ENCODE measurements around the gene DNAAF5.
"Not testable (repeated sequence)": the region's sequence is repeated elsewhere in the genome, so short reads cannot be mapped to it uniquely, and the experiment has no call there.

DNAAF5 gene

GRCh38 chr7:801940-802381 is 75.5 kb downstream of the DNAAF5 start:
- Histone ChIP-seq H3K4me1 (ENCODE audit: control insufficient read depth, insufficient read depth, low read depth, low read length) (peaks cover 8% of the 10 kb centered on the region), H3K14ac (ENCODE audit: low read length in 2 of 2) (no peak overlapping the region), H3K9me3 (ENCODE audit: control insufficient read depth, low read length) (no peaks in the 10 kb centered on the region)

GRCh38 chr7:802500-803242 is 76.2 kb downstream of the DNAAF5 start:
- no peak overlapping the region for H2AFZ ChIP-seq (ENCODE audit: low read depth, low read length)
- H3K14ac ChIP-seq (ENCODE audit: low read length in 2 of 2): no peak overlapping the region
- DNase-seq: no peak
- no peak overlapping the region for H3K4me3 ChIP-seq (ENCODE audit: insufficient read depth in 1 of 2, low read depth in 1 of 2, low read length in 2 of 2)
- no peak overlapping the region for H2AK5ac ChIP-seq (ENCODE audit: low read length, severe bottlenecking)
- 88% methylated on average over 18 of the region's 18 CpGs for WGBS
- H4K8ac ChIP-seq (ENCODE audit: low read length): no peak overlapping the region
- no peaks in the 10 kb centered on the region for H3K9me3 ChIP-seq (ENCODE audit: control insufficient read depth, low read length)
- H2BK12ac ChIP-seq (ENCODE audit: low read length in 2 of 2): peak overlapping the region in 1 of 2 experiments; percentile 42
- H3K79me1 ChIP-seq (replicated peaks; ENCODE audit: low read length, poor library complexity, severe bottlenecking): no peaks in the 10 kb centered on the region
- no peak overlapping the region for H3K18ac ChIP-seq (ENCODE audit: low read depth in 1 of 2, low read length in 2 of 2)
- H3K36me3 ChIP-seq (ENCODE audit: control insufficient read depth in 1 of 2, insufficient read depth in 2 of 2, low read depth in 1 of 2, low read length in 2 of 2): peaks cover 0 to 9% of the 10 kb centered on the region in 2 experiments
- H3K27me3 ChIP-seq (ENCODE audit: control insufficient read depth in 1 of 2, insufficient read depth in 1 of 2, low read length in 2 of 2): no peaks in the 10 kb centered on the region
- H2BK15ac ChIP-seq (ENCODE audit: low read depth, poor library complexity, severe bottlenecking): no peak overlapping the region
- no peak overlapping the region for H3K23ac ChIP-seq (ENCODE audit: low read length in 2 of 2)
- H3K4ac ChIP-seq (ENCODE audit: low read depth in 1 of 2, low read length in 2 of 2): no peak overlapping the region
- no peak overlapping the region for H3K4me2 ChIP-seq (ENCODE audit: low read length, poor library complexity, severe bottlenecking)
- H3K9ac ChIP-seq (ENCODE audit: low read length): no peak overlapping the region
- no peak overlapping the region for H3K27ac ChIP-seq (ENCODE audit: low read length, poor library complexity, severe bottlenecking)
- H4K91ac ChIP-seq (ENCODE audit: low read length): peak overlapping the region; percentile 52
- peaks cover 8% of the 10 kb centered on the region for H3K4me1 ChIP-seq (ENCODE audit: control insufficient read depth, insufficient read depth, low read depth, low read length)
- H2BK5ac ChIP-seq (ENCODE audit: low read depth, low read length, poor library complexity, severe bottlenecking): no peak overlapping the region
- no peak overlapping the region for H2BK120ac ChIP-seq (ENCODE audit: low read depth, low read length)

More at GRCh38 chr7:801940-802381, 75.5 kb downstream of the DNAAF5 start:
- Histone ChIP-seq H3K9ac (ENCODE audit: low read length) (no peak overlapping the region), H3K36me3 (ENCODE audit: control insufficient read depth in 1 of 2, insufficient read depth in 2 of 2, low read depth in 1 of 2, low read length in 2 of 2) (peaks cover 0 to 9% of the 10 kb centered on the region in 2 experiments), H3K27me3 (ENCODE audit: control insufficient read depth in 1 of 2, insufficient read depth in 1 of 2, low read length in 2 of 2) (no peaks in the 10 kb centered on the region), H2BK15ac (ENCODE audit: low read depth, poor library complexity, severe bottlenecking) (no peak overlapping the region), H3K79me1 (replicated peaks; ENCODE audit: low read length, poor library complexity, severe bottlenecking) (no peaks in the 10 kb centered on the region), H3K23ac (ENCODE audit: low read length in 2 of 2) (no peak overlapping the region), H3K18ac (ENCODE audit: low read depth in 1 of 2, low read length in 2 of 2) (no peak overlapping the region), H2BK120ac (ENCODE audit: low read depth, low read length) (no peak overlapping the region), H3K4me2 (ENCODE audit: low read length, poor library complexity, severe bottlenecking) (no peak overlapping the region), H2BK12ac (ENCODE audit: low read length in 2 of 2) (no peak overlapping the region), H3K27ac (ENCODE audit: low read length, poor library complexity, severe bottlenecking) (no peak overlapping the region), H4K8ac (ENCODE audit: low read length) (peak overlapping the region; percentile 30), H2BK5ac (ENCODE audit: low read depth, low read length, poor library complexity, severe bottlenecking) (no peak overlapping the region), H2AFZ (ENCODE audit: low read depth, low read length) (no peak overlapping the region), H4K91ac (ENCODE audit: low read length) (peak overlapping the region; percentile 34), H3K4me3 (ENCODE audit: insufficient read depth in 1 of 2, low read depth in 1 of 2, low read length in 2 of 2) (no peak overlapping the region), H2AK5ac (ENCODE audit: low read length, severe bottlenecking) (no peak overlapping the region), H3K4ac (ENCODE audit: low read depth in 1 of 2, low read length in 2 of 2) (no peak overlapping the region)
- no peak for DNase-seq
- WGBS: 93% methylated on average over 18 of the region's 19 CpGs

GRCh38 chr7:803243-803635 is 76.7 kb downstream of the DNAAF5 start:
- peak; percentile 69 for DNase-seq
- no peak overlapping the region for H2AFZ ChIP-seq (ENCODE audit: low read depth, low read length)
- H3K4ac ChIP-seq (ENCODE audit: low read depth in 1 of 2, low read length in 2 of 2): no peak overlapping the region
- no peak overlapping the region for H3K4me3 ChIP-seq (ENCODE audit: insufficient read depth in 1 of 2, low read depth in 1 of 2, low read length in 2 of 2)
- 7% methylated on average over 9 of the region's 10 CpGs for WGBS
- no peaks in the 10 kb centered on the region for H3K79me1 ChIP-seq (replicated peaks; ENCODE audit: low read length, poor library complexity, severe bottlenecking)
- no peaks in the 10 kb centered on the region for H3K9me3 ChIP-seq (ENCODE audit: control insufficient read depth, low read length)
- no peak overlapping the region for H3K9ac ChIP-seq (ENCODE audit: low read length)
- no peak overlapping the region for H3K23ac ChIP-seq (ENCODE audit: low read length in 2 of 2)
- no peak overlapping the region for H2BK15ac ChIP-seq (ENCODE audit: low read depth, poor library complexity, severe bottlenecking)
- H4K8ac ChIP-seq (ENCODE audit: low read length): no peak overlapping the region
- H3K27ac ChIP-seq (ENCODE audit: low read length, poor library complexity, severe bottlenecking): no peak overlapping the region
- no peak overlapping the region for H2AK5ac ChIP-seq (ENCODE audit: low read length, severe bottlenecking)
- H3K27me3 ChIP-seq (ENCODE audit: control insufficient read depth in 1 of 2, insufficient read depth in 1 of 2, low read length in 2 of 2): no peaks in the 10 kb centered on the region
- no peak overlapping the region for H3K14ac ChIP-seq (ENCODE audit: low read length in 2 of 2)
- H3K4me2 ChIP-seq (ENCODE audit: low read length, poor library complexity, severe bottlenecking): no peak overlapping the region
- no peak overlapping the region for H4K91ac ChIP-seq (ENCODE audit: low read length)
- H3K36me3 ChIP-seq (ENCODE audit: control insufficient read depth in 1 of 2, insufficient read depth in 2 of 2, low read depth in 1 of 2, low read length in 2 of 2): peaks cover 0 to 3% of the 10 kb centered on the region in 2 experiments
- H3K18ac ChIP-seq (ENCODE audit: low read depth in 1 of 2, low read length in 2 of 2): no peak overlapping the region
- H2BK5ac ChIP-seq (ENCODE audit: low read depth, low read length, poor library complexity, severe bottlenecking): no peak overlapping the region
- no peak overlapping the region for H2BK120ac ChIP-seq (ENCODE audit: low read depth, low read length)
- peaks cover 8% of the 10 kb centered on the region for H3K4me1 ChIP-seq (ENCODE audit: control insufficient read depth, insufficient read depth, low read depth, low read length)
- H2BK12ac ChIP-seq (ENCODE audit: low read length in 2 of 2): no peak overlapping the region

- not testable (repeated sequence) for H3K23ac ChIP-seq (ENCODE audit: low read length in 2 of 2); H3K9ac ChIP-seq (ENCODE audit: low read length); H2AFZ ChIP-seq (ENCODE audit: low read depth, low read length); H4K91ac ChIP-seq (ENCODE audit: low read length); H3K18ac ChIP-seq (ENCODE audit: low read depth in 1 of 2, low read length in 2 of 2); H2BK15ac ChIP-seq (ENCODE audit: low read depth, poor library complexity, severe bottlenecking); H3K27ac ChIP-seq (ENCODE audit: low read length, poor library complexity, severe bottlenecking); H3K4me2 ChIP-seq (ENCODE audit: low read length, poor library complexity, severe bottlenecking); H2BK12ac ChIP-seq (ENCODE audit: low read length in 2 of 2); H4K8ac ChIP-seq (ENCODE audit: low read length); DNase-seq; H2AK5ac ChIP-seq (ENCODE audit: low read length, severe bottlenecking); H3K4me3 ChIP-seq (ENCODE audit: insufficient read depth in 1 of 2, low read depth in 1 of 2, low read length in 2 of 2); H3K14ac ChIP-seq (ENCODE audit: low read length in 2 of 2); H2BK120ac ChIP-seq (ENCODE audit: low read depth, low read length); H3K27me3 ChIP-seq (ENCODE audit: control insufficient read depth in 1 of 2, insufficient read depth in 1 of 2, low read length in 2 of 2); H2BK5ac ChIP-seq (ENCODE audit: low read depth, low read length, poor library complexity, severe bottlenecking); H3K9me3 ChIP-seq (ENCODE audit: control insufficient read depth, low read length); H3K79me1 ChIP-seq (replicated peaks; ENCODE audit: low read length, poor library complexity, severe bottlenecking); H3K4me1 ChIP-seq (ENCODE audit: control insufficient read depth, insufficient read depth, low read depth, low read length); H3K36me3 ChIP-seq (ENCODE audit: control insufficient read depth in 1 of 2, insufficient read depth in 2 of 2, low read depth in 1 of 2, low read length in 2 of 2); H3K4ac ChIP-seq (ENCODE audit: low read depth in 1 of 2, low read length in 2 of 2)
- WGBS: 97% methylated on average over 2 of the region's 4 CpGs
These were observed 77.3 kb downstream of the DNAAF5 start for GRCh38 chr7:803796-804195.

Data from mesenchymal stem cell (in vitro differentiated cells and primary cell).